Common myeloid progenitor, CD34-positive (primary cell): ENCODE measurements around the gene SLC49A4. TPM values are rescaled to one million over a fixed set of nuclear protein-coding genes. Genes with fewer than 3 reads are reported as not detected.
A peak's percentile ranks its signal among the peaks of the same experiment; 100 is the strongest.
"Not testable (repeated sequence)": the region's sequence is repeated elsewhere in the genome, so short reads cannot be mapped to it uniquely, and the experiment has no call there.

Source experiments
- CTCF ChIA-PET: fragments of 350-600 bp; sonication (Branson Sonifier 250); formaldehyde crosslinking; loops from one replicate; lab custom pipeline; 2021; ENCODE audit warnings: antibody characterized with exemption; lab: Charles Lee
- POLR2A ChIA-PET: fragments of 350-600 bp; sonication (Branson Sonifier 250); formaldehyde crosslinking; loops from one replicate; lab custom pipeline; 2021; ENCODE audit warnings: antibody characterized with exemption; lab: Charles Lee
- DNase-seq, 3 donors: peaks; one replicate each; pipeline versions ENCODE4 v3.0.0 to v3.0.0-alpha.2; 2013
- H3K27ac ChIP-seq, 2 experiments: 1 replicate in 1 of 2; 2 replicates in 1 of 2; pipeline ENCODE4 v1.7.0; 2013; ENCODE audit warnings: inconsistent platforms in 2 of 2, low read length in 2 of 2, mild to moderate bottlenecking in 2 of 2, low read depth in 1 of 2, moderate library complexity in 1 of 2; ENCODE audit not compliant: severe bottlenecking in 2 of 2, insufficient read depth in 1 of 2, poor library complexity in 1 of 2
- H3K27me3 ChIP-seq, 5 experiments: replicated peaks in 2 of 5; 1 replicate in 3 of 5; 2 replicates in 2 of 5; pipeline versions ENCODE4 v1.6.1 to v1.7.0; 2013; ENCODE audit warnings: low read length in 4 of 5, mild to moderate bottlenecking in 2 of 5, moderate library complexity in 2 of 5, inconsistent platforms in 1 of 5; ENCODE audit not compliant: insufficient read depth in 5 of 5, control insufficient read depth in 4 of 5
- H3K36me3 ChIP-seq, 4 experiments: 1 replicate in 2 of 4; 2 replicates in 2 of 4; pipeline versions ENCODE4 v1.6.1 to v1.7.0; 2013; ENCODE audit warnings: low read length in 3 of 4, control low read depth in 1 of 4, mild to moderate bottlenecking in 1 of 4; ENCODE audit not compliant: control insufficient read depth in 4 of 4, insufficient read depth in 4 of 4
- H3K4me1 ChIP-seq, 4 experiments: 1 replicate in 3 of 4; 2 replicates in 1 of 4; pipeline versions ENCODE4 v1.6.1 to v1.7.1; 2013; ENCODE audit warnings: low read length in 3 of 4, mild to moderate bottlenecking in 3 of 4, control low read depth in 1 of 4, inconsistent platforms in 1 of 4, moderate library complexity in 1 of 4; ENCODE audit not compliant: control insufficient read depth in 4 of 4, insufficient read depth in 4 of 4; ENCODE audit errors: control extremely low read depth in 1 of 4
- H3K4me3 ChIP-seq, 7 experiments: 1 replicate in 4 of 7; 2 replicates in 3 of 7; pipeline versions ENCODE4 v1.5.1 to v1.7.0; 2013; ENCODE audit warnings: mild to moderate bottlenecking in 7 of 7, low read length in 6 of 7, moderate library complexity in 6 of 7, inconsistent platforms in 2 of 7, low read depth in 2 of 7, control low read depth in 1 of 7; ENCODE audit not compliant: insufficient read depth in 4 of 7, control insufficient read depth in 1 of 7; ENCODE audit errors: extremely low read depth in 1 of 7
- H3K9me3 ChIP-seq, 5 experiments: 1 replicate in 4 of 5; 2 replicates in 1 of 5; pipeline versions ENCODE4 v1.6.1 to v1.7.1; 2013; ENCODE audit warnings: low read length in 4 of 5, mild to moderate bottlenecking in 2 of 5, inconsistent platforms in 1 of 5, low read depth in 1 of 5, moderate library complexity in 1 of 5; ENCODE audit not compliant: control insufficient read depth in 4 of 5, insufficient read depth in 2 of 5; ENCODE audit errors: control extremely low read depth in 1 of 5
- WGBS: methylation state at CpG from one replicate; pipeline ENCODE4 v1.1.5; 2013; ENCODE audit not compliant: insufficient coverage; 5-methylcytosine and 5-hydroxymethylcytosine counted together
- polyA plus RNA-seq: library from polyadenylated mRNA; unstranded; fragments of 120-200 nt; gene quantifications from one replicate; pipeline ENCODE4 v1.2.1, GENCODE V29; 2013

Gene SLC49A4
- polyA plus RNA-seq, result 3.9 TPM

- under 1% methylated on average over 58 of the region's 84 CpGs for WGBS
- H3K36me3 ChIP-seq, result peaks cover 0 to 3% (median under 1%) of the 10 kb centered on the region in 4 experiments
- H3K4me1 ChIP-seq, result peaks cover 9 to 31% (median 29%) of the 10 kb centered on the region in 4 experiments
- peak within 1 kb of the TSS; percentile 65 to 85 for H3K27ac ChIP-seq
- H3K27me3 ChIP-seq, result no peaks in the 10 kb centered on the region
- ChIA-PET CTCF (no interaction called here), POLR2A (no interaction called here)
- H3K4me3 ChIP-seq, result peak within 1 kb of the TSS; percentile 63 to 89 (median 77)
- no peaks in the 10 kb centered on the region for H3K9me3 ChIP-seq
- DNase-seq, result peak; percentile 55 to 75 (median 65)
Measured at GRCh38 chr3:122794779-122795673, at the start of gene SLC49A4. Gene SLC49A4 (plus strand): TSS chr3:122795069. CDS start chr3:122795193, 124 bp downstream.

GRCh38 chr3:122745369-122746021 lies 49.4 kb upstream of the SLC49A4 start:
- Histone ChIP-seq H3K27ac (no peak overlapping the region), H3K9me3 (peaks cover 0 to 10% (median 2%) of the 10 kb centered on the region in 5 experiments), H3K4me1 (no peaks in the 10 kb centered on the region), H3K36me3 (peaks cover 5 to 20% (median 8%) of the 10 kb centered on the region in 4 experiments), H3K27me3 (no peaks in the 10 kb centered on the region), H3K4me3 (no peak overlapping the region)
- no CpG with 5 or more reads among the region's 4 CpGs for WGBS
- DNase-seq, result no peak
- CTCF ChIA-PET, result interaction anchor here (0.6 to 2.2 kb wide), 3 partner anchors 10 to 509 kb away, joined by 3 to 13 read pairs (median 3); no protein-coding TSS in a partner anchor
- POLR2A ChIA-PET, result no interaction called here

- H3K9me3 ChIP-seq, H3K27ac ChIP-seq, DNase-seq, H3K27me3 ChIP-seq, CTCF ChIA-PET, H3K4me1 ChIP-seq, POLR2A ChIA-PET, H3K4me3 ChIP-seq: not testable (repeated sequence)
- no CpG with 5 or more reads among the region's 35 CpGs for WGBS
- H3K36me3 ChIP-seq, result peaks cover 0 to 23% (median 9%) of the 10 kb centered on the region in 4 experiments
Measured at GRCh38 chr3:122747295-122747694, 47.6 kb upstream of the SLC49A4 start.

GRCh38 chr3:122748347-122748746 lies 46.5 kb upstream of the SLC49A4 start:
- ChIA-PET CTCF (no interaction called here), POLR2A (interaction anchor here (0.6 kb wide), 1 partner anchor 16 kb away, joined by 3 read pairs; no protein-coding TSS in a partner anchor)
- WGBS, result 100% methylated on average over 1 of the region's 1 CpG
- Histone ChIP-seq H3K4me3 (no peak overlapping the region), H3K27ac (no peak overlapping the region), H3K36me3 (peaks cover 0 to 14% (median 7%) of the 10 kb centered on the region in 4 experiments), H3K27me3 (no peaks in the 10 kb centered on the region), H3K9me3 (peaks cover 0 to 1% (median 0%) of the 10 kb centered on the region in 5 experiments), H3K4me1 (no peaks in the 10 kb centered on the region)
- no peak for DNase-seq

GRCh38 chr3:122754929-122755328 lies 39.9 kb upstream of the SLC49A4 start:
- Histone ChIP-seq H3K9me3 (no peaks in the 10 kb centered on the region), H3K4me1 (peaks cover 2 to 15% (median 8%) of the 10 kb centered on the region in 4 experiments), H3K4me3 (no peak overlapping the region), H3K27me3 (no peaks in the 10 kb centered on the region), H3K27ac (no peak overlapping the region), H3K36me3 (peaks cover 11 to 34% (median 14%) of the 10 kb centered on the region in 4 experiments)
- peak; percentile 33 to 68 (median 67) for DNase-seq
- CTCF ChIA-PET, result interaction anchor here (0.8 to 1.7 kb wide), 13 partner anchors 10 to 273 kb away, joined by 3 to 13 read pairs (median 4); partner anchors contain the start of gene HSPBAP1
- POLR2A ChIA-PET, result no interaction called here
- WGBS, result 95% methylated on average over 2 of the region's 5 CpGs

GRCh38 chr3:122755491-122755890 lies 39.4 kb upstream of the SLC49A4 start:
- Histone ChIP-seq H3K9me3 (no peaks in the 10 kb centered on the region), H3K4me1 (peaks cover 2 to 17% (median 10%) of the 10 kb centered on the region in 4 experiments), H3K36me3 (peaks cover 11 to 34% (median 14%) of the 10 kb centered on the region in 4 experiments), H3K4me3 (no peak overlapping the region), H3K27ac (no peak overlapping the region), H3K27me3 (no peaks in the 10 kb centered on the region)
- no CpG with 5 or more reads among the region's 2 CpGs for WGBS
- ChIA-PET POLR2A (no interaction called here), CTCF (interaction anchor here (0.6 to 1.7 kb wide), 15 partner anchors 10 to 370 kb away, joined by 3 to 13 read pairs (median 4); partner anchors contain the start of gene HSPBAP1)
- DNase-seq, result no peak
